HG03342 (cell line): ENCODE results near the gene PTPDC1.

Experiments used
- ATAC-seq: cut with Tn5 transposase; IDR thresholded peaks from one replicate; pipeline ENCODE4 v1.9.1; 2021; ENCODE audit warnings: mild to moderate bottlenecking, moderate library complexity; ENCODE audit not compliant: unreplicated experiment

Gene PTPDC1

DNA sequence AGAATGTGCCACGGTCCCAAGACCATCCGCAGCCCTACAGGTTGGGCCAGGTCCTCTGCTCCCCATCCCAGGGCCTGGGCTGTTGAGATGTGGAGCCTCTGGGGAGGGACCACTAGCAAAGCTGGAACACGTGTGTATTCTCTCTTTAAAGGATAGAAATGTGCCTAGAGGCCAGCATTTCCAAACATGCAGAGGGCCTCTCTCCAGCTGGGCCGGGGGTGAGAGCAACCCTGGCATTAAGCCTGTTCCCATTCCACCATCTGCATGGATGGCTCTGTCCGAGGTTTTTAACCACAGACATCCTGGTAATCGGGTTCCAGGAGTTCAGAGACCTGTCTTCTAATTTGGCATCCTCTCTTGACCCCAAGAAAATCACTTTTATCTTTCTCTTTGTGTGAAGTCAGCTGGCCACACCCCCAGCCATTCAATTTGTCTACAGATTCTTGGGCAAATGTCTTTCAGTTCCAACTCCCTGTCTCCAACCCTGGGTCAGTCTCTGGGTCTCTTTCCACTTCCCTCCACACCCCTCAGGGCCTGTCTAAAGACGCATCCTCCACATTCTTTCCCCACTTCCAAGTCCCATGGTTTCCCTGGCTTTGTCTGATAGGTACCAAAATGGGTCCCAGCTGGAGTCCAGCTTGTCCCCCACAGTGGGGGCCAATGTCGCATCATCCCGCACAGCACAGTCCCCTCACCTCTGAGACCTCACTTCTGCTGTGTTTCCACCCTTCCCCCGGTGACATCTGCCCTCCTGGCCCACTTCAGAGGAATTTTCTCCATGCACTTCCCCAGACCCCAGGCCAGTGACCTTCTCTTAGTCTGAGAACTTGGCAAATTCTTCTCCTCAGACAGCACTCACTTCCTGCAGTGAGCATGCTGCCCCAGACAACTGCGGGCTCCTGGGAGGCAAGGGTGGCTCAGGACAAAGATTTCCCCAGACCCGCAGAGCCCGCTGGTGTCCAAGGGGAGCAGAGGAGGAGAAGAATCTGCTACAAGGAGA is 56.8 kb downstream of the PTPDC1 start:
- ATAC-seq, result no peak

DNA sequence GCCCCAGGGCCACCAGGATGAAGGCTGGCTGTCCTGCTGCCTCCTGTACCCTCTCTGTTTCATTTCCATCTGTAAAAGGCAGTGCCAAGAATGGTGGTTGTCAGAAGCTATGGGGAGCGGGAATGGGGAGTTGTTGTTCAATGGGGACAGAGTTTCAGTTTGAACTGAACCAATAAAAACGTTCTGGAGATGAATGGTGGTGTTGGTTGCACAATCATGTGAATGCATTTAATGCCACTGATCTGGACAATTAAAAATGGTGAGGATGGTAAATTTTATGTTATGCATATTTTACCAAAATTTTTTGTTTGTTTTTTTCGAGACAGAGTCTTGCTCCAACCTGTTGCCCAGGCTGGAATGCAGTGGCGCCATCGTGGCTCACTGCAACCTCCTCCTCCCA is 58.1 kb downstream of the PTPDC1 start:
- ATAC-seq, result no peak

DNA sequence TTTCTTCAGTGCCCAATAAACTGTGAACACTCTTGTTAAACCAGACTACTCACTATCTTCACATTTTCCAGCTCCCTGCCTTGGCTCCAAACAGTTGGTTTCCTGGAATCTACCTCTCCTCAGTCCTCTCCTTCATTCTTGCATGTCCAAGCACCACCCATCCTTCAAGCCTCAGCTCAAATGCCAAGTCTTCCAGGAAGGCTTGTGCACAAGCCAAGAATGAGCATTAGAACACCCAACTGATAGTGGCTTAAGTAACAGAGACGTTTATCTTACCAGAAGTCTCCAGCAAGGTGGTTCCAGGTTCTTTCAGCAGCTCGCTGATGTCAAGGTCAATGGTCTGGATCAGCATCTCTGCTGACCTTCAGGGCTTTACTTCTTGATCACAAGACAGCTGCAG is 60.1 kb downstream of the PTPDC1 start:
- ATAC-seq, result no peak

DNA sequence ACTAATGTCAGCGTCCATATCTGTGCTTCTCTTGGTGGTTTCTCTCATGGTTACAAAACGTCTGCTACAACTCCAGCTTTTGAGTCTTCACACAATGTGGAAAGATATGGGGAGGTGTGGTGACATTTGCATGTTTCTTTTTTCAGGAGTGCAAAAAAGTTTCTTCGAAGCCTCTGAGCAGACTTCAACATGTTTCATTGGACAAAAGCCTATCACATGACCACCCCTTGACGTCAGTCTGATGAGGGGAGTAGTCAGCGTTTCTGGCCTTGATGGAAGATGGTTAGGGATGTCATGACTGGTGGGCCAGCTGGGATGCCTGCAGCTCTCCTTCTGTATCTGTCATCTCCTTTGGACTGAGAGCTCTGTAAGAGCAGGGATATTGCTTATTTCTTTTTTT is 61.4 kb downstream of the PTPDC1 start:
- no peak for ATAC-seq

DNA sequence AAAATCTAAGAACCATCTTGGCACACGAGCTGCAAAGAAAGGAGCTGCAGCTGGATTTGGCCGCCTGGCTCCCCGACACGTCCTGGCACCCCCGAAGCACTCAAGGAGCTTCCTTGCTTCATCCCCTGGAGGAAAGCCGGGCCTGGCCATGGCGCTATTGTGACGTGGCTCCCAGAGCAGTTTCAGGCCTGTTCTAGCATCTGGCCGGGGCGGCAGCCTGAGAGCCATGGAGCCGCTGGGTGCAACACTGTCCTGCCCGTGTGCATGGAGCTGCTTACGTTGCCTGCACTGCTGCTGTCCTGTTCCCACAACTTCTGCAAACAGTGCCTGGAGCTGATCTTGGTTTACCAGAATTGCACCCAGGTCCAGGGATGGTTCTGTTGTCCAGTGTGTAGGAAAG is 63.5 kb downstream of the PTPDC1 start:
- ATAC-seq, result no peak

DNA sequence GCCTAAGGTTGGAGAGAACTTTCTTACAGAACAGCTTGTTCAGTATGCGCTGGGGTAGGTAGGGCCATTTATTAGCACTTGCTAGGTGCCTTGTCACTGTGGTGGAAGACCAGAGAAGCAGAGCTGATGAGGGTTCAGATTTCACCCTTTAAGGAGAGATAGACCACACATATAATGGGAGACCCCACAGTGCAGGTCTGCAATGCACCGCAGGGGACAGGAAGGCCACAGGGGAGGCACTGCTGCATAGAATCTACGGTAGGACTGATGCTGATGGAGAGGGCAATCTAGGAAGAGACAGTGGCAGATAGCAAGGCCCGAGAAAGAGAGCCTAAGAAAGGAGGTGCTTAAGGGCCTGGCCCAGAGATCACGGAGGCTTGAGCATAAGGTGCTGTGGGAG is 64.2 kb downstream of the PTPDC1 start:
- no peak for ATAC-seq

DNA sequence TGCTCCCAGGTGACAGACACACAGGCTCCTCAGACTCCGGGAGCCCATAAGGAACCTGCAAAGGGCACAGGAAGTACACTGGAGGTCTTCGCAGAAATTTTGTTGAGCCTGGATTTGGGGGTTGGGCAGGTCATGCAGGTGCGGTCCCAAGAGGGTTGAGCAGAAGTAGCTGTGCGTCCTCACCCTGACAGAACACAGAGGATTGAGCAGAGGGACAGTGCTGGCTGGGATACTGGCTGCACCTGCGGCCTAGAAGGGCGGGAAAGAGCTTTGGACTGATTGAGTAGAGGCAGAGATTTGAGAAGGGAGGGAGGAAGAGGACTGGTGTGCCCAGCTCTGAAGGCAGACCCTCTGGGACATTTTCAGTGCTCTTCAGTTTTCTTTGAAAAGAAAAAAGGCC is 65.4 kb downstream of the PTPDC1 start:
- ATAC-seq, result no peak

DNA sequence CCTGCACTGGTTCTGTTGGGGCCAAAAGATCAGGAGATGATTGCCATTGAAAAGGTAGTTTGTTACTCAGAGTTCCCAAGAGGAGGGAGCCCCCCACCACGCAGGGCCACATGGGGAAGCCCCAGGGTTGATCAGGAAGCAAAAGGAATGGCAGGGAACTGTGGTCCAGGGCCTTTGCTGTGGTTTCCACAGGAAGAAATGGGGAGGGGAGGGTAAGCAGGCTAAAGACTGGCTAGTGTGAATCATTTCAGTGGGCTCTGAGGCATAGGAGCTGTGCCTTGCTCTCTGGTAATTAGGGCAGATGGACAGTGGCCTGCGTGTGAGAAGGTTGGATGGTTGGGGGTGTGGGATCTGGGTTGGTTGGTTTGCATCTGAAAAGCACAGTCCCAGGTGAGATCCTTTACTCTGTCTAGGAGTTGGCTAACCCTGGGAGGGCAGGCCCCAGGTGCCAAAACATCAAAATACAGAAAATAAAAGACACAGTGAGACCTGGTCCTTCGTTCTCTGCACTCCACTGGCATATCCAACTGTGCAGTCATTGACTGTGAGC is 66.1 kb downstream of the PTPDC1 start:
- ATAC-seq, result no peak

DNA sequence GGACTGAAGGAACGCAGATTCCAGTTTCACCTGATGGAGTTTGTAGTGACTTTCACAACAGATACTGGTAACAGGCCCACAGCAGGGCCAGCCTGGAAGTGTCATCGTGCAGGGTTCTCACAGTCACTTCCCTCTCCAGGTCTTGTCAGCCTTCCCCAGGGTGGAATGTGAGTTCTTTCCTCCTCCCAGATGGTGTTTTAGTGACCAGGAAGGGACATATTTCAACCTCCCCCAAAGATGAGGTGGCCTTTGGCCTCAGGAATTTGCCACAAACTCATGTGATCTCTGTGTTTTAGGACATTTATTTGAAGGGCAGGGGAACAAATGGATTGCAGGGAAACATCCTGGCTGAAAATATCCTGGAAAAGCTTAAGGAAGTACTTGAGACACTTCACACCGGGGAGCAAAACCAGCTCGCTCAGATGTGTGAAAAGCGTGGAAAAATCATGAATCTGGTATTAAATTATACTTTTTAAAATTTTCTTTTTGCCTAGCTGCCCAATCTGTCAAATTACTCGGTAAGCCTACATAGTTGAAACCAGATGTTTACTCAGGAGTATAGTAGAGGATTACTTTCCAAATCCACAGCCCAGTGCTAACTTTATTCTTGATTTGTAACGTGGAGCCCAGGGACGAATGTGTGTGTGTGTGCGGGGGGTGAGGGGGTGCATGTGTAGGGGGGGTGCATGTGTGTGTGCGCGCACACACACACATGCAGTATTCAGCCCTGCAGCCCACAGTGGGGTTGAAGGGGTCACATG is 66.8 kb downstream of the PTPDC1 start:
- ATAC-seq, result no peak

DNA sequence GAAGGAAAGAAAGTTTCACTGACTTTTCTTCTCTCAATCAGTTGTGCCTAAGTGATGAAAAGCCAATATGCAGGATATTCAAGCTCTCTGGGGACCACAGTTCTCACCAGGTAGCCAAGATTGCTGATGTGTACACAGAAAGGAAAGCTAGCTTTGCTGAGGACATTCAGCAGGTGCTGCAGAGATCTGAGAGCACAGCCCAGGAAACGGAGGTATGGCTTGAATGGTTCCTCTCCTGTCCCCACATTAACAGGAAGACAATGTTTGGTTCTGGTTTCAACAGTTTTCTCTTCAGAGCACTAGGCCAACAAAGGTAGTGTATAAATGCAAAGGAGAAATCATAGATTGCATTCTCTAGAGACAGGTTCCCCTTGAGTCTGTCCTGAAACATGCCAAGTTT is 69.6 kb downstream of the PTPDC1 start:
- no peak for ATAC-seq

DNA sequence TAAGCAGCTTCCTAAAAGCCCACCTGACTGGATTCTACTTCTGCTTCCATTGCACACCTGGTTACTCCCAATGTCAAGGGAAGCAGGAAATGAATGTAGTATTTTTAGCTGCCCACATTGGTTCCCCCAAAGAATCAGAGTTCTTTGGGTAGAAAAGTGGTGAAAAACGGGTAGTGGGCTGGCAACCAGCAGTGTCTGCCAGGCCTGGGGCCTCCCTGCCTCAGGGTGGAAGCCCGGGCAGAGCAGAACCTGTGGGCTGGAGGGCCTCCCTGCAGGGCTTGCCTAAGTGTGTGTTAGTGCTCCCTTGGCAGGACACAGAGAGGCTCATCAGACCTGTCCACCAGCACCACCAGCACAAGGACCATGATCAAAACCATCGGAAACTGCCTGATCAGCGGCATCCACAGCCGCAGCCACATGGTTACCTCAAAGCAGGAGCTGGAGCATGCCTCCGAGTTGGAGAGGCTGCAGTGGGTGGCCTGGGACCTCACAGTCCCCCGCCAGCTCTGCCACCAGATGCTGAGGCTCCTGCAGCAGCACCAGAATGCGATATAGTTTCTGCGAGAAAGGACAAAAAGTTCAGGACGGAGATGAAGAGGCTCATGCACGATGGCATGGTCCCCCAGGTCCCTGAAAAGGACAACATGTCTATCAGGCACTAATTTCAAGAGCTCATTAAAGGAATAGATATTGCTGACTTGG is 72.2 kb downstream of the PTPDC1 start:
- no peak for ATAC-seq

DNA sequence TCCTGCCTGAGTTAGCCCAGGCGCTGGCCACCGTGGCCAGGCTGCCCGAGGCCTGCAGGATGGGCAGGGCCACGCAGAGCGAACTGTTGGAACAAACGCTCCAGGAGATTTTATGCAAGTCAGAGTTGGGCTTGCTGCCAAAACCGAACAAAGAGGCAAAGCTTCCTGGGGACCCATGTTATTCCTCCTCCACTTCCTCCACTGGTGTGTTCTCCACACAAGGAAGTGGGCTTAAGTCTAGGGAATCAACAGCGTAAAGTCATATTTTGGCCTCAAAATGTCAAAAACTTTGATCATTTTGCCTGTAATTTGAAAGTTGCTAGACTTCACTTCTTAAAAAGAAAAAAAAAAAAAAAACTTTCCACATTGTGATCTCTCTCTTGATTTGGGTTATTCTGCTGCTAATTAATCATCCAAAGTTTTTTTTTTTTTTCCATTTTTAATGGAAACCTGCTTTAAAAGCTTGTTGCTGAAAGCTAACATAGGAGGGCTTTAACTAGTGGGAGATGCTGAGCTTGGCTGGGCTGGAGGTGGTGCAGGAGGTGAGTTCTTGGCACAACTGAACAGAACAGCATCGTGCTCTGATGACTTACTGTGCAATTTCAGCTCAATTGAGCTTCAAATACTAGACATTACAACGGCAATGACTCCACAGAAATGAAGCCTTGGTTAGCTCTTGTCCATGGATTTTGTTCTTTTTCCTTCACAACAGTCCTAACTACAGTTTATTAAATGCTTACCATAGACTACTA is 73.0 kb downstream of the PTPDC1 start:
- ATAC-seq, result no peak
